Aorta (tissue), 5 donors: ENCODE data around the gene BCL2L11. TPM values are rescaled to one million over a fixed set of nuclear protein-coding genes. Genes with fewer than 3 reads are reported as not detected.

Source experiments
- ATAC-seq: fragments of 200-7000 bp; cut with Tn5 transposase; one replicate; pipeline ENCODE4 v1.9.1; 2022; ENCODE audit warnings: moderate library complexity; ENCODE audit not compliant: low FRiP score
- DNase-seq, 2 donors: peaks; one replicate each; pipeline ENCODE4 v3.0.0-alpha.2; 2020
- H3K27ac ChIP-seq, 2 donors: one replicate each; pipeline ENCODE4 v1.5.1; 2013; ENCODE audit warnings: low read length in 2 of 2, mild to moderate bottlenecking in 2 of 2, moderate library complexity in 2 of 2, control low read depth in 1 of 2, inconsistent platforms in 1 of 2, low read depth in 1 of 2
- H3K27me3 ChIP-seq, 2 donors: one replicate each; pipeline ENCODE4 v1.6.1; 2013; ENCODE audit warnings: control low read depth in 1 of 2, low read length in 1 of 2, mild to moderate bottlenecking in 1 of 2, moderate library complexity in 1 of 2; ENCODE audit not compliant: insufficient read depth in 2 of 2, control insufficient read depth in 1 of 2
- H3K36me3 ChIP-seq, 2 donors: one replicate each; pipeline ENCODE4 v1.6.1; 2013; ENCODE audit warnings: control low read depth in 1 of 2, low read length in 1 of 2, mild to moderate bottlenecking in 1 of 2; ENCODE audit not compliant: insufficient read depth in 2 of 2, control insufficient read depth in 1 of 2
- H3K4me1 ChIP-seq, 2 donors: one replicate each; pipeline ENCODE4 v1.6.1; 2013; ENCODE audit warnings: low read length in 2 of 2, control low read depth in 1 of 2, mild to moderate bottlenecking in 1 of 2, moderate library complexity in 1 of 2; ENCODE audit not compliant: insufficient read depth in 2 of 2, control insufficient read depth in 1 of 2
- H3K4me3 ChIP-seq, 2 donors: one replicate each; pipeline ENCODE4 v1.5.1; 2013; ENCODE audit warnings: low read length in 2 of 2, control low read depth in 1 of 2, mild to moderate bottlenecking in 1 of 2
- H3K9me3 ChIP-seq: one replicate; pipeline ENCODE4 v1.6.1; 2013; ENCODE audit warnings: mild to moderate bottlenecking, low read length; ENCODE audit not compliant: control insufficient read depth
- WGBS, 2 donors: extraction: QIAGEN DNeasy Blood & Tissue Kit; methylation state at CpG; one replicate each; pipeline ENCODE4 v1.1.7; 2013; 5-methylcytosine and 5-hydroxymethylcytosine counted together
- intact Hi-C, 2 donors: fragments of 100-400 bp; cut with DNase I; formaldehyde crosslinking; loops; one replicate each; pipeline versions ENCODE4 v1.14.2 to v1.15.0; 2022
- polyA plus RNA-seq, 2 donors: library from polyadenylated mRNA; stranded (reverse); fragments of 200-250 nt; gene quantifications; one replicate each; pipeline ENCODE4 v1.2.3, GENCODE V29; 2013
- total RNA-seq, 2 donors: library from RNA; stranded (reverse); fragmentation: NEBNext Ultra II Directional; extraction: Animal tissue kit (Norgen Biotek cat#: 25700); gene quantifications; one replicate each; pipeline ENCODE4 v1.2.1, GENCODE V29; 2021
- donor health status: healthy with polysubstance abuse.
- donor health status: Bipolar disorder and iron deficiency.
- donor health status: DM: no; HTN: no; CAD: no.
- donor health status: DM: no; HTN: no; CAD: no.
- donor health status: DM: yes; HTN: yes; CAD: no.

BCL2L11 gene
- total and polyA plus RNA-seq, 4 donors = 2.8 to 14.2 (median 5.4) TPM

- H3K9me3 ChIP-seq = no peaks in the 10 kb centered on the region
- 93 to 96% methylated on average over 7 of the region's 7 CpGs for WGBS, 2 donors
- no peaks in the 10 kb centered on the region for H3K4me1 ChIP-seq
- peaks cover 0 to 2% of the 10 kb centered on the region in 2 donors for H3K36me3 ChIP-seq
- no peak overlapping the region for H3K4me3 ChIP-seq
- no peak overlapping the region for H3K27ac ChIP-seq
- DNase-seq (no peak), ATAC-seq (no peak)
- intact Hi-C loops = no loop called here
- no peaks in the 10 kb centered on the region for H3K27me3 ChIP-seq
Observed at GRCh38 chr2:111145103-111145760, 24.5 kb downstream of the BCL2L11 start.

GRCh38 chr2:111145951-111146350 lies 25.2 kb downstream of the BCL2L11 start:
- Histone ChIP-seq H3K4me1 (no peaks in the 10 kb centered on the region), H3K27ac (no peak overlapping the region), H3K4me3 (no peak overlapping the region), H3K36me3 (peaks cover 0 to 2% of the 10 kb centered on the region in 2 donors), H3K9me3 (no peaks in the 10 kb centered on the region), H3K27me3 (no peaks in the 10 kb centered on the region)
- no peak for ATAC-seq
- 98 to 100% methylated on average over 2 of the region's 2 CpGs for WGBS, 2 donors
- DNase-seq = no peak
- intact Hi-C loops = no loop called here

GRCh38 chr2:111148225-111148873 lies 27.6 kb downstream of the BCL2L11 start:
- Histone ChIP-seq H3K27me3 (no peaks in the 10 kb centered on the region), H3K9me3 (no peaks in the 10 kb centered on the region), H3K36me3 (peaks cover 0 to under 1% of the 10 kb centered on the region in 2 donors), H3K4me1 (no peaks in the 10 kb centered on the region), H3K4me3 (no peak overlapping the region), H3K27ac (no peak overlapping the region)
- DNase-seq = no peak
- intact Hi-C loops = no loop called here
- ATAC-seq = no peak
- 90 to 91% methylated on average over 3 of the region's 3 CpGs for WGBS, 2 donors

- intact Hi-C loops = no loop called here
- ATAC-seq = no peak
- 85 to 92% methylated on average over 8 of the region's 8 CpGs for WGBS, 2 donors
Observed at GRCh38 chr2:111148925-111149324, 28.2 kb downstream of the BCL2L11 start.

GRCh38 chr2:111149882-111150455 lies 29.3 kb downstream of the BCL2L11 start:
- ATAC-seq = no peak
- 84 to 89% methylated on average over 7 of the region's 7 CpGs for WGBS, 2 donors

More at GRCh38 chr2:111148925-111149324, 28.2 kb downstream of the BCL2L11 start:
- Histone ChIP-seq H3K36me3 (no peaks in the 10 kb centered on the region), H3K27ac (no peak overlapping the region), H3K27me3 (no peaks in the 10 kb centered on the region), H3K9me3 (no peaks in the 10 kb centered on the region), H3K4me1 (no peaks in the 10 kb centered on the region), H3K4me3 (no peak overlapping the region)
- no peak for DNase-seq

GRCh38 chr2:111154758-111155157 lies 34.0 kb downstream of the BCL2L11 start:
- ATAC-seq (no peak), DNase-seq (no peak)
- Histone ChIP-seq H3K4me1 (no peaks in the 10 kb centered on the region), H3K27me3 (no peaks in the 10 kb centered on the region), H3K27ac (no peak overlapping the region), H3K4me3 (no peak overlapping the region), H3K36me3 (no peaks in the 10 kb centered on the region), H3K9me3 (no peaks in the 10 kb centered on the region)
- WGBS, 2 donors = 96 to 97% methylated on average over 6 of the region's 6 CpGs
- intact Hi-C loops = no loop called here

More at GRCh38 chr2:111149882-111150455, 29.3 kb downstream of the BCL2L11 start:
- intact Hi-C loops = no loop called here
- Histone ChIP-seq H3K4me1 (no peaks in the 10 kb centered on the region), H3K9me3 (no peaks in the 10 kb centered on the region), H3K27me3 (no peaks in the 10 kb centered on the region), H3K36me3 (no peaks in the 10 kb centered on the region), H3K4me3 (no peak overlapping the region), H3K27ac (no peak overlapping the region)
- DNase-seq = no peak

GRCh38 chr2:111155610-111156009 lies 34.9 kb downstream of the BCL2L11 start:
- DNase-seq = no peak
- no peak overlapping the region for H3K4me3 ChIP-seq
- no peaks in the 10 kb centered on the region for H3K27me3 ChIP-seq
- H3K9me3 ChIP-seq = no peaks in the 10 kb centered on the region
- no peak for ATAC-seq
- intact Hi-C loops = no loop called here
- no peak overlapping the region for H3K27ac ChIP-seq
- 86 to 93% methylated on average over 1 of the region's 1 CpG for WGBS, 2 donors
- H3K4me1 ChIP-seq = no peaks in the 10 kb centered on the region
- no peaks in the 10 kb centered on the region for H3K36me3 ChIP-seq

- DNase-seq = no peak
- intact Hi-C loops = no loop called here
- H3K4me1 ChIP-seq = peaks cover 0 to 1% of the 10 kb centered on the region in 2 donors
- H3K36me3 ChIP-seq = no peaks in the 10 kb centered on the region
- no peak overlapping the region for H3K27ac ChIP-seq
- H3K9me3 ChIP-seq = no peaks in the 10 kb centered on the region
- no peaks in the 10 kb centered on the region for H3K27me3 ChIP-seq
- WGBS, 2 donors = 91 to 94% methylated on average over 8 of the region's 8 CpGs
- no peak for ATAC-seq
- H3K4me3 ChIP-seq = no peak overlapping the region
Observed at GRCh38 chr2:111156529-111156928, 35.8 kb downstream of the BCL2L11 start.
